ENCODE measurements around the gene THPO. TPM values are rescaled to one million over a fixed set of nuclear protein-coding genes. Genes with fewer than 3 reads are reported as not detected.

Gene THPO
- total and polyA plus RNA-seq, 10 of the 15 experiments (the other 5 are each of a cell fraction or from before 2014, with no cell fraction given), result not detected

DNA sequence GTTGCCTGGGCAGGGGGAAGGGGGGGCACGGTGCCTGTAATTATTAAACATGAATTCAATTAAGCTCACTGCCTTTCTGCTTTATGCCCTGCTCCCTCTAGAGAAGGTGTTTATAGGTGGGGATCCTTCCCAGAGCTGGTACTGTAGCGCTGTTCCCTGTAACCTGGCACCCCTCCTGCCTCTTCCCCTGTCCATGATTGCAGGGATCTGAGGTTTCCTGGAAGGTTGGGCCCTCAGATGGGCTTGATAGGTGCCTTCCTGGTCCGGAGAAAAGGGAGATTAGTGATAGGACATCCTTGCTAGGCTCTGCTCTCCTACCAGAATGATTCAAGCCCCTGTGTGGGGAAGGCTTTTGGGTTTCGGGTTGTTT is 42.7 kb downstream of the THPO start:
- POLR2A ChIA-PET, result no interaction called here
- BruUV-seq (replicated peaks), result no TSS peak
- RAD21 ChIA-PET (ENCODE audit: unreplicated experiment), result interaction anchor here (0.6 kb wide), 1 partner anchor 440 kb away, joined by 7 read pairs; no protein-coding TSS in a partner anchor
- H3K4me3 ChIP-seq, result no peak overlapping the region; the same call in 1 of the 2 replicates
- H3K4me2 ChIP-seq (ENCODE audit: control insufficient read depth, insufficient read depth), result peak overlapping the region; percentile 94; the same call in 1 of the 2 replicates
- ATAC-seq (peak; percentile 2; the same call in 2 of the 3 replicates), DNase-seq (ENCODE audit: low read depth, low spot score) (no peak), FAIRE-seq (no peak)
- CTCF ChIA-PET, result no interaction called here
- H3K9me3 ChIP-seq (replicated peaks; ENCODE audit: control insufficient read depth, insufficient read depth, low read length), result no peaks in the 10 kb centered on the region
- H3K4me1 ChIP-seq (ENCODE audit: control insufficient read depth, insufficient read depth, low read length), result peaks cover 8% of the 10 kb centered on the region
- WGBS (ENCODE audit: insufficient coverage, insufficient replicate concordance, low lambda C conversion rate, missing lambda C conversion rate), result 44% methylated on average over 4 of the region's 4 CpGs
- SMC1A ChIA-PET (ENCODE audit: uncharacterized antibody, unreplicated experiment), result no interaction called here
- TF ChIP-seq, protein P1, sequence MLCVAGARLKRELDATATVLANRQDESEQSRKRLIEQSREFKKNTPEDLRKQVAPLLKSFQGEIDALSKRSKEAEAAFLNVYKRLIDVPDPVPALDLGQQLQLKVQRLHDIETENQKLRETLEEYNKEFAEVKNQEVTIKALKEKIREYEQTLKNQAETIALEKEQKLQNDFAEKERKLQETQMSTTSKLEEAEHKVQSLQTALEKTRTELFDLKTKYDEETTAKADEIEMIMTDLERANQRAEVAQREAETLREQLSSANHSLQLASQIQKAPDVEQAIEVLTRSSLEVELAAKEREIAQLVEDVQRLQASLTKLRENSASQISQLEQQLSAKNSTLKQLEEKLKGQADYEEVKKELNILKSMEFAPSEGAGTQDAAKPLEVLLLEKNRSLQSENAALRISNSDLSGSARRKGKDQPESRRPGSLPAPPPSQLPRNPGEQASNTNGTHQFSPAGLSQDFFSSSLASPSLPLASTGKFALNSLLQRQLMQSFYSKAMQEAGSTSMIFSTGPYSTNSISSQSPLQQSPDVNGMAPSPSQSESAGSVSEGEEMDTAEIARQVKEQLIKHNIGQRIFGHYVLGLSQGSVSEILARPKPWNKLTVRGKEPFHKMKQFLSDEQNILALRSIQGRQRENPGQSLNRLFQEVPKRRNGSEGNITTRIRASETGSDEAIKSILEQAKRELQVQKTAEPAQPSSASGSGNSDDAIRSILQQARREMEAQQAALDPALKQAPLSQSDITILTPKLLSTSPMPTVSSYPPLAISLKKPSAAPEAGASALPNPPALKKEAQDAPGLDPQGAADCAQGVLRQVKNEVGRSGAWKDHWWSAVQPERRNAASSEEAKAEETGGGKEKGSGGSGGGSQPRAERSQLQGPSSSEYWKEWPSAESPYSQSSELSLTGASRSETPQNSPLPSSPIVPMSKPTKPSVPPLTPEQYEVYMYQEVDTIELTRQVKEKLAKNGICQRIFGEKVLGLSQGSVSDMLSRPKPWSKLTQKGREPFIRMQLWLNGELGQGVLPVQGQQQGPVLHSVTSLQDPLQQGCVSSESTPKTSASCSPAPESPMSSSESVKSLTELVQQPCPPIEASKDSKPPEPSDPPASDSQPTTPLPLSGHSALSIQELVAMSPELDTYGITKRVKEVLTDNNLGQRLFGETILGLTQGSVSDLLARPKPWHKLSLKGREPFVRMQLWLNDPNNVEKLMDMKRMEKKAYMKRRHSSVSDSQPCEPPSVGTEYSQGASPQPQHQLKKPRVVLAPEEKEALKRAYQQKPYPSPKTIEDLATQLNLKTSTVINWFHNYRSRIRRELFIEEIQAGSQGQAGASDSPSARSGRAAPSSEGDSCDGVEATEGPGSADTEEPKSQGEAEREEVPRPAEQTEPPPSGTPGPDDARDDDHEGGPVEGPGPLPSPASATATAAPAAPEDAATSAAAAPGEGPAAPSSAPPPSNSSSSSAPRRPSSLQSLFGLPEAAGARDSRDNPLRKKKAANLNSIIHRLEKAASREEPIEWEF (IDR thresholded peaks at IDR 0.05; ENCODE audit: insufficient replicate concordance, low read depth, low read length), result no peak
- no peak for TF ChIP-seq POLR2A (IDR thresholded peaks at IDR 0.05; ENCODE audit: low read depth, low read length)
- TF ChIP-seq, protein P2, sequence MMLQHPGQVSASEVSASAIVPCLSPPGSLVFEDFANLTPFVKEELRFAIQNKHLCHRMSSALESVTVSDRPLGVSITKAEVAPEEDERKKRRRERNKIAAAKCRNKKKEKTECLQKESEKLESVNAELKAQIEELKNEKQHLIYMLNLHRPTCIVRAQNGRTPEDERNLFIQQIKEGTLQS (IDR thresholded peaks at IDR 0.05; ENCODE audit: borderline replicate concordance, extremely low read depth, low read depth, low read length), result no peak
- TF ChIP-seq EED (IDR thresholded peaks at IDR 0.05; ENCODE audit: low read depth), result peak; percentile 23; the same call in 1 of the 2 replicates
- TF ChIP-seq, protein P3, sequence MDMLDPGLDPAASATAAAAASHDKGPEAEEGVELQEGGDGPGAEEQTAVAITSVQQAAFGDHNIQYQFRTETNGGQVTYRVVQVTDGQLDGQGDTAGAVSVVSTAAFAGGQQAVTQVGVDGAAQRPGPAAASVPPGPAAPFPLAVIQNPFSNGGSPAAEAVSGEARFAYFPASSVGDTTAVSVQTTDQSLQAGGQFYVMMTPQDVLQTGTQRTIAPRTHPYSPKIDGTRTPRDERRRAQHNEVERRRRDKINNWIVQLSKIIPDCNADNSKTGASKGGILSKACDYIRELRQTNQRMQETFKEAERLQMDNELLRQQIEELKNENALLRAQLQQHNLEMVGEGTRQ (IDR thresholded peaks at IDR 0.05; ENCODE audit: borderline replicate concordance, low read depth, low read length), result no peak
- H3K9ac ChIP-seq (ENCODE audit: control insufficient read depth, insufficient read depth, low read length), result no peak overlapping the region
- H3K27ac ChIP-seq (ENCODE audit: control insufficient read depth, insufficient read depth), result no peak overlapping the region
- peaks cover 2% of the 10 kb centered on the region for H4K20me1 ChIP-seq (ENCODE audit: control insufficient read depth, insufficient read depth)
- H2AFZ ChIP-seq (ENCODE audit: control insufficient read depth, low read depth, low read length), result no peak overlapping the region
- no peaks in the 10 kb centered on the region for H3K27me3 ChIP-seq (replicated peaks in 1 of 2; ENCODE audit: control insufficient read depth in 2 of 2, insufficient read depth in 2 of 2, low read length in 1 of 2)
- in situ Hi-C loops (cut with MboI) (no loop called here), intact Hi-C loops (cut with micrococcal nuclease; ENCODE audit: unreplicated experiment) (no loop called here)
- H3K79me2 ChIP-seq (ENCODE audit: control insufficient read depth, insufficient read depth, low read length), result no peaks in the 10 kb centered on the region
- peaks cover 27% of the 10 kb centered on the region in 2 experiments for H3K36me3 ChIP-seq (ENCODE audit: control insufficient read depth in 2 of 2, insufficient read depth in 2 of 2, low read length in 1 of 2)
